IMR-90 (cell line): ENCODE results near the gene RNU6-1. TPM values are rescaled to one million over a fixed set of nuclear protein-coding genes. Genes with fewer than 3 reads are reported as not detected.

Experiments used
- ATAC-seq: fragments of 200-7000 bp; cut with Tn5 transposase; 2 replicates; pipeline ENCODE4 v1.9.1; 2020; ENCODE audit warnings: low read depth, mild to moderate bottlenecking, moderate library complexity
- BruUV-seq: library from RNA; stranded (reverse); fragments of 400-500 nt; replicated peaks from 2 replicates; lab custom pipeline; 2021; lab: Mats Ljungman, UMichigan
- CTCF ChIA-PET: fragments of 300-600 bp; formaldehyde crosslinking; extraction: SDS; loops from one replicate; lab custom pipeline; 2021; ENCODE audit warnings: antibody characterized with exemption; lab: Yijun Ruan, JAX
- POLR2A ChIA-PET: fragments of 300-600 bp; sonication (Branson Sonifier 250); formaldehyde crosslinking; loops from one replicate; lab custom pipeline; 2022; ENCODE audit warnings: antibody characterized with exemption; ENCODE audit not compliant: unreplicated experiment; lab: Charles Lee
- DNase-seq: peaks from one replicate; pipeline ENCODE4 v3.0.0; 2013
- H2AFZ ChIP-seq: replicated peaks from 2 replicates; pipeline ENCODE3; 2013; ENCODE audit warnings: low read length, mild to moderate bottlenecking; ENCODE audit not compliant: poor library complexity
- H2AK5ac ChIP-seq: 2 replicates; pipeline ENCODE4 v1.6.1; 2013; ENCODE audit warnings: low read depth, low read length, inconsistent platforms
- H2AK9ac ChIP-seq: replicated peaks from 2 replicates; pipeline ENCODE3; 2013; ENCODE audit warnings: mild to moderate bottlenecking, low read depth, low read length, moderate library complexity; ENCODE audit not compliant: poor library complexity
- H2BK120ac ChIP-seq: 2 replicates; pipeline ENCODE4 v1.6.1; 2013; ENCODE audit warnings: low read depth, low read length, inconsistent platforms
- H2BK15ac ChIP-seq: 3 replicates; pipeline ENCODE4 v1.6.1; 2013; ENCODE audit warnings: low read depth, low read length, inconsistent platforms
- H2BK20ac ChIP-seq: 2 replicates; pipeline ENCODE4 v1.6.1; 2013; ENCODE audit warnings: low read depth, mild to moderate bottlenecking, inconsistent platforms, low read length, moderate library complexity
- H2BK5ac ChIP-seq: 2 replicates; pipeline ENCODE4 v1.6.1; 2013; ENCODE audit warnings: mild to moderate bottlenecking, low read depth, low read length, inconsistent platforms; ENCODE audit not compliant: poor library complexity, severe bottlenecking
- H3K14ac ChIP-seq: replicated peaks from 2 replicates; pipeline ENCODE4 v1.6.1; 2013; ENCODE audit warnings: low read depth, low read length, inconsistent platforms
- H3K18ac ChIP-seq: 2 replicates; pipeline ENCODE4 v1.6.1; 2013; ENCODE audit warnings: low read depth, low read length, control low read depth
- H3K23ac ChIP-seq: 2 replicates; pipeline ENCODE4 v1.6.1; 2013; ENCODE audit warnings: low read depth, low read length, inconsistent platforms
- H3K27ac ChIP-seq: 2 replicates; pipeline ENCODE4 v1.5.1; 2013; ENCODE audit warnings: mild to moderate bottlenecking, control low read depth, low read length; ENCODE audit not compliant: insufficient read depth
- H3K27me3 ChIP-seq: 2 replicates; pipeline ENCODE4 v1.6.1; 2013; ENCODE audit warnings: low read length; ENCODE audit not compliant: control insufficient read depth, insufficient read depth
- H3K36me3 ChIP-seq: 2 replicates; pipeline ENCODE4 v1.6.1; 2013; ENCODE audit warnings: low read length, mixed read lengths; ENCODE audit not compliant: control insufficient read depth, insufficient read depth
- H3K4ac ChIP-seq: 2 replicates; pipeline ENCODE4 v1.6.1; 2013; ENCODE audit warnings: low read depth, low read length, inconsistent platforms
- H3K4me1 ChIP-seq: 2 replicates; pipeline ENCODE4 v1.6.1; 2013; ENCODE audit warnings: low read length, mixed read lengths; ENCODE audit not compliant: control insufficient read depth, insufficient read depth
- H3K4me2 ChIP-seq: 2 replicates; pipeline ENCODE4 v1.6.1; 2013; ENCODE audit warnings: low read depth, mild to moderate bottlenecking, control low read depth, low read length, moderate library complexity
- H3K4me3 ChIP-seq: 2 replicates; pipeline ENCODE4 v1.5.1; 2013; ENCODE audit warnings: low read depth, mild to moderate bottlenecking, control low read depth, low read length, moderate library complexity; ENCODE audit not compliant: insufficient read depth
- H3K56ac ChIP-seq: 2 replicates; pipeline ENCODE4 v1.6.1; 2013; ENCODE audit warnings: low read length, inconsistent platforms; ENCODE audit not compliant: insufficient read depth; ENCODE audit errors: extremely low read depth
- H3K79me1 ChIP-seq, 2 experiments: 2 replicates each; pipeline ENCODE4 v1.6.1; 2013; ENCODE audit warnings: low read length in 2 of 2, inconsistent platforms in 1 of 2, low read depth in 1 of 2
- H3K9ac ChIP-seq: 2 replicates; pipeline ENCODE4 v1.6.1; 2013; ENCODE audit warnings: low read depth, low read length, control low read depth
- H3K9me1 ChIP-seq: 2 replicates; pipeline ENCODE4 v1.6.1; 2013; ENCODE audit warnings: low read length, inconsistent platforms; ENCODE audit not compliant: insufficient read depth
- H3K9me3 ChIP-seq: 2 replicates; pipeline ENCODE4 v1.6.1; 2013; ENCODE audit warnings: low read length; ENCODE audit not compliant: control insufficient read depth, insufficient read depth
- H4K20me1 ChIP-seq: 2 replicates; pipeline ENCODE4 v1.6.1; 2013; ENCODE audit warnings: low read length, inconsistent platforms; ENCODE audit not compliant: insufficient read depth
- H4K5ac ChIP-seq: 2 replicates; pipeline ENCODE4 v1.6.1; 2013; ENCODE audit warnings: mild to moderate bottlenecking, low read depth, low read length, control low read depth
- H4K8ac ChIP-seq, 2 experiments: 2 replicates each; pipeline ENCODE4 v1.6.1; 2013; ENCODE audit warnings: low read depth in 2 of 2, low read length in 2 of 2, control low read depth in 1 of 2, inconsistent platforms in 1 of 2
- H4K91ac ChIP-seq: 2 replicates; pipeline ENCODE4 v1.6.1; 2013; ENCODE audit warnings: low read depth, low read length, inconsistent platforms; ENCODE audit not compliant: insufficient read depth
- RAD21 ChIP-seq: IDR thresholded peaks from 2 replicates; pipeline ENCODE4 v1.6.1; 2012; ENCODE audit warnings: low read length, improper control_type of control experiment
- WGBS, 2 experiments: methylation state at CpG; one replicate each; pipeline versions ENCODE4 v1.1.5 to v1.1.7; 2013; ENCODE audit warnings: missing lambda C conversion rate in 2 of 2; ENCODE audit not compliant: insufficient read length in 1 of 2; ENCODE audit errors: extremely low coverage in 2 of 2; 5-methylcytosine and 5-hydroxymethylcytosine counted together
- dilution Hi-C: fragments of 300-500 bp; cut with HindIII; formaldehyde crosslinking; loops from one replicate; pipeline ENCODE4 v1.14.3; 2018; ENCODE audit warnings: low sequenced_read_pairs; ENCODE audit not compliant: unreplicated experiment
- in situ Hi-C: fragments of 300-500 bp; cut with MboI; formaldehyde crosslinking; loops from 3 replicates; pipeline ENCODE4 v1.14.3; 2019; ENCODE audit warnings: low sequenced_read_pairs, inconsistent platforms, mixed read lengths
- intact Hi-C: fragments of 100-400 bp; cut with micrococcal nuclease; formaldehyde crosslinking; loops from 2 replicates; pipeline ENCODE4 v1.10.0; 2022
- polyA plus RNA-seq, 3 experiments: library from polyadenylated mRNA; depleted of rRNA; stranded (reverse); fragments of >200 nt; gene quantifications; 2 replicates each; pipeline ENCODE4 v1.2.3, GENCODE V29; 2012; ENCODE audit warnings: low replicate concordance in 1 of 3
- total RNA-seq: library from RNA; depleted of rRNA; stranded (reverse); fragments of >200 nt; gene quantifications from 2 replicates; pipeline ENCODE4 v1.2.3, GENCODE V29; 2012

Gene RNU6-1
- total and polyA plus RNA-seq, 2 of the 4 experiments (the other 2 are of a cell fraction): not detected

DNA sequence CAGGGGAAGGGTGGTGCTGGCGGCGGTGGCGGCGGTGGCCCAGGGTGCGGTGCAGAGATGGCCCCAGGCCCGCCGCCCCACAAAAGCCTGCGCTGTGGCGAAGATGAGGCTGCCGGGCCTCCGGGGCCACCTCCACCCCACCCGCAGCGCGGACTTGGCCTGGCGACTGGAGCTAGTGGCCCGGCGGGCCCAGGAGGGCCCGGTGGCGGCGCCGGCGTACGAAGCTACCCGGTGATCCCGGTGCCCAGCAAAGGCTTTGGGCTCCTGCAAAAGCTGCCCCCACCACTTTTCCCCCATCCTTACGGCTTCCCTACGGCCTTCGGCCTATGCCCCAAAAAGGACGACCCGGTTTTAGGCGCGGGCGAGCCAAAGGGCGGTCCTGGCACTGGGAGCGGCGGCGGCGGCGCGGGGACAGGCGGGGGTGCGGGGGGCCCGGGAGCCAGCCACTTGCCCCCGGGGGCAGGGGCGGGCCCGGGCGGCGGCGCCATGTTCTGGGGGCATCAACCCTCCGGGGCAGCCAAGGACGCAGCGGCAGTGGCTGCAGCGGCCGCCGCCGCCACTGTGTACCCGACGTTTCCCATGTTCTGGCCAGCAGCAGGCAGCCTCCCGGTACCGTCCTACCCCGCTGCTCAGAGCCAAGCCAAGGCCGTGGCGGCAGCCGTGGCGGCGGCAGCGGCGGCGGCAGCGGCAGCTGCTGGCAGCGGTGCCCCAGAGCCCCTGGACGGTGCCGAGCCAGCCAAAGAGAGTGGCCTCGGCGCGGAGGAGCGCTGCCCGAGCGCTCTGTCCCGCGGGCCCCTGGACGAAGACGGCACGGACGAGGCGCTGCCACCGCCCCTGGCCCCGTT lies 12.9 kb downstream of the RNU6-1 start:
- in situ Hi-C loops: no loop called here
- Histone ChIP-seq H3K4ac (no peak overlapping the region), H3K27me3 (peaks cover 94% of the 10 kb centered on the region)

More for the DNA sequence above, 12.9 kb downstream of the RNU6-1 start:
- CTCF ChIA-PET: no interaction called here
- peaks cover 17% of the 10 kb centered on the region for H3K9me3 ChIP-seq
- H4K91ac ChIP-seq: no peak overlapping the region
- no peak overlapping the region for H2BK20ac ChIP-seq
- H3K36me3 ChIP-seq: no peaks in the 10 kb centered on the region
- WGBS, 2 experiments: 3% methylated on average over 44 of the region's 88 CpGs; no CpG with 5 or more reads in 1 of the 2 experiments
- no peak overlapping the region for H3K23ac ChIP-seq
- intact Hi-C loops (no loop called here), dilution Hi-C loops (no loop called here)
- no peak overlapping the region for H3K56ac ChIP-seq
- H3K18ac ChIP-seq: no peak overlapping the region
- H2AK9ac ChIP-seq: no peak overlapping the region
- no peak for TF ChIP-seq RAD21
- H3K4me3 ChIP-seq: no peak overlapping the region
- H4K8ac ChIP-seq: no peak overlapping the region
- H3K79me1 ChIP-seq: no peaks in the 10 kb centered on the region
- H3K9ac ChIP-seq: no peak overlapping the region
- no peak overlapping the region for H2AK5ac ChIP-seq
- H3K14ac ChIP-seq: no peak overlapping the region
- H2BK120ac ChIP-seq: no peak overlapping the region
- no peak overlapping the region for H2AFZ ChIP-seq
- DNase-seq: no peak
- ATAC-seq: no peak
- no peaks in the 10 kb centered on the region; the same call in 1 of the 2 replicates for H3K9me1 ChIP-seq
- no peak overlapping the region for H2BK5ac ChIP-seq
- H3K4me1 ChIP-seq: peaks cover 3% of the 10 kb centered on the region; the same call in 1 of the 2 replicates
- POLR2A ChIA-PET: no interaction called here
- H3K27ac ChIP-seq: no peak overlapping the region
- BruUV-seq: no TSS peak
- no peak overlapping the region for H4K5ac ChIP-seq
- H3K4me2 ChIP-seq: no peak overlapping the region
- H4K20me1 ChIP-seq: peaks cover 20% of the 10 kb centered on the region
- H2BK15ac ChIP-seq: no peak overlapping the region
